ENCODE data around the gene RAD51B.

Gene RAD51B

DNA sequence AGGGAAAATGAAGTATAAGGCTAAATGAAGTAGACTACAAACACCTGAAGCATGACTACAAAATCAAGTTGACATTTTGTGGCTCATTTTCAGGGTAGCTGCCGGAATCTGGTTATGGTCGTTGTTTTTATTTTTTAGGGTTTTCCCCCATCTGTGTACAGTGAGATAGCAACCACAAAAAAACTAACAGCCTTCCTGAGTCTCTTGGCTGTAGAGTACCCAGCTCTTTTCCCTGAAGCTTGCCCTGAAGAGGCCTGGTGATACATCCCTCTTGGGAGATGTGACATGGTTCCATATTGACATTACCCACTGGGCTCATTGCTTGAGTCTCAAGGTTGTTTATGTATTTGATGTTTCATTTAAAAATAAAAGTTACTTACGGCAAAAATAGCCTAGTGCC lies 549.3 kb downstream of the RAD51B start:
- DNase-seq (ENCODE audit: low read depth), result no peak
- TF ChIP-seq CTCF (IDR thresholded peaks at IDR 0.05; ENCODE audit: low read length, missing control alignments), result no peak

DNA sequence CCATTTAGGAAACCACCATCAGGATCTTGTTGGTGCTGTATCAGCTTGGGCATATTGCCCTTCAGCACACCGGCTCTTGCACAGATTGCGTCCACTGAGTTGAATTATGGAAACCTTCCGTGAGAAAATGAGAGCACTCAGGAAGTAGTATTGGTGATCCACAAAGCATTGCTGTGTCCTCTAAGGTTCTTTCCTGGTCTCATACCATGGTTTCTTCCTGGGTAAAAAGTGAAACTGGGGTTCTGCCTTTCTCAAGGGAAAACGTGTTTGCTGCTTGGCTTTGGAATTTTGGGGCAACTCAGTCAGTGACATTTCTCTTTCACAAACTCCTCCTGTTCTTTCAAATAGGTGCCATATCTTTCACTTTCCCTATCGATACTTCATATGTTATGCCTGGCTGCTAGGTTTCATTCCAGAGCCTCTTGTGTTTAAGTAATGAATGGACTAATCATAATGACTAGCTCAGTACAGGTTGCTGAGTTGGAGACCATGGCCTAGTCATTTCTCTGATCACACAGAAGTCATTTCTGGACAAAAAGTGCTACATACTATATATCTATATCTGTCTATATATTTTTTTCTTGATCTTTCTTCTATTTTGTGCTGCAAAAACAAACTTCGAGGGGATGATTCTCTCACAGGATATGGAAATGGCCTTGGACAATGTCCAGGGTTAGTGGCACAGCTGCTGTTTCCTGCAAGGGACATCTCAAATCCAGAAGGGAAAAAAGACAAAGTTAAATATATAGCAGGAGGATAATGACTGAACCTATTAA lies 549.9 kb downstream of the RAD51B start:
- no peak for TF ChIP-seq CTCF (IDR thresholded peaks at IDR 0.05; ENCODE audit: low read length, missing control alignments)
- no peak overlapping the region for H3K4me3 ChIP-seq (replicated peaks; ENCODE audit: low read depth, low read length)
- DNase-seq (ENCODE audit: low read depth), result no peak

More for the DNA sequence above, 549.3 kb downstream of the RAD51B start:
- H3K4me3 ChIP-seq (replicated peaks; ENCODE audit: low read depth, low read length), result no peak overlapping the region

DNA sequence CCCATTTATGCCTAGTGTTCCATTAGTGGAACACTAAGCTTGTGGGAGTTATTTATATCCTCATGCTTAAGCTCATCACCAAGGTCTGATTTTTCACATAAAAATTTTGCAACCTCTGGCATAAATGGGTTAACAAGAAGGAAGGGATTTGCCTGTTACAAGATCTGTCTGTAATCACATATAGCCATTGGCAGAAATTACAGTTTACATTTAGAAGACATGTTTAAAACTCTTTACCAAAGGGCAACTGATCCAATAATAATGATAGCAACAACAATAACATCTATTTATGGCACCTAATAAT lies 550.4 kb downstream of the RAD51B start:
- no peak for TF ChIP-seq CTCF (IDR thresholded peaks at IDR 0.05; ENCODE audit: low read length, missing control alignments)
- DNase-seq (ENCODE audit: low read depth), result no peak
- H3K4me3 ChIP-seq (replicated peaks; ENCODE audit: low read depth, low read length), result no peak overlapping the region

- no peak for TF ChIP-seq CTCF (IDR thresholded peaks at IDR 0.05; ENCODE audit: low read length, missing control alignments)
- no peak for DNase-seq (ENCODE audit: low read depth)
Observed at GRCh38 chr14:68372368-68372767, 552.8 kb downstream of the RAD51B start.

GRCh38 chr14:68373124-68373646 lies 553.6 kb downstream of the RAD51B start:
- no peak for DNase-seq (ENCODE audit: low read depth)
- no peak overlapping the region for H3K4me3 ChIP-seq (replicated peaks; ENCODE audit: low read depth, low read length)
- no peak for TF ChIP-seq CTCF (IDR thresholded peaks at IDR 0.05; ENCODE audit: low read length, missing control alignments)

More at GRCh38 chr14:68372368-68372767, 552.8 kb downstream of the RAD51B start:
- H3K4me3 ChIP-seq (replicated peaks; ENCODE audit: low read depth, low read length), result no peak overlapping the region

- DNase-seq (ENCODE audit: low read depth), result no peak
- no peak for TF ChIP-seq CTCF (IDR thresholded peaks at IDR 0.05; ENCODE audit: low read length, missing control alignments)
- no peak overlapping the region for H3K4me3 ChIP-seq (replicated peaks; ENCODE audit: low read depth, low read length)
Observed at GRCh38 chr14:68373847-68374444, 554.4 kb downstream of the RAD51B start.
